Lower leg skin (tissue), 4 donors: ENCODE measurements around the gene MAPK8. TPM values are rescaled to one million over a fixed set of nuclear protein-coding genes. Genes with fewer than 3 reads are reported as not detected.
A peak's percentile ranks its signal among the peaks of the same experiment; 100 is the strongest.

ENCODE experiments used
- DNase-seq, 2 donors: peaks; one replicate each; pipeline ENCODE4 v3.0.0-alpha.2; 2019; ENCODE audit warnings: low spot score in 2 of 2
- H3K4me3 ChIP-seq: fragments of 200-600 bp; sonication (generic); 2 replicates; pipeline ENCODE4 v1.5.1; 2017; ENCODE audit warnings: mild to moderate bottlenecking, low read depth; ENCODE audit not compliant: poor library complexity, severe bottlenecking
- POLR2A ChIP-seq, 2 donors: fragments of 450-650 bp; IDR thresholded peaks; one replicate each; pipeline ENCODE4 v1.6.1; 2016 to 2017; ENCODE audit warnings: antibody characterized with exemption in 2 of 2, mild to moderate bottlenecking in 1 of 2, moderate library complexity in 1 of 2
- WGBS, 2 donors: methylation state at CpG; one replicate each; pipeline ENCODE4 v1.1.5; 2018; 5-methylcytosine and 5-hydroxymethylcytosine counted together
- intact Hi-C: fragments of 100-400 bp; cut with DNase I; formaldehyde crosslinking; loops from one replicate; pipeline ENCODE4 v1.15.0; 2023; ENCODE audit warnings: low total_unique reads
- total RNA-seq, 4 donors: library from RNA; depleted of rRNA; stranded (reverse); fragments of >200 nt; gene quantifications; one replicate each; pipeline ENCODE4 v1.1.0, GENCODE V29; 2016
- TF ChIP-seq, protein P1 (sequence below), 3 donors: fragments of 450-650 bp; IDR thresholded peaks; one replicate each; pipeline ENCODE4 v1.5.1; 2016; ENCODE audit warnings: antibody characterized with exemption in 3 of 3, mild to moderate bottlenecking in 3 of 3, moderate library complexity in 2 of 3

MAPK8 gene
- total RNA-seq, 4 donors from 2014 or later, result 26.7 to 58.6 (median 44.0) TPM

DNA sequence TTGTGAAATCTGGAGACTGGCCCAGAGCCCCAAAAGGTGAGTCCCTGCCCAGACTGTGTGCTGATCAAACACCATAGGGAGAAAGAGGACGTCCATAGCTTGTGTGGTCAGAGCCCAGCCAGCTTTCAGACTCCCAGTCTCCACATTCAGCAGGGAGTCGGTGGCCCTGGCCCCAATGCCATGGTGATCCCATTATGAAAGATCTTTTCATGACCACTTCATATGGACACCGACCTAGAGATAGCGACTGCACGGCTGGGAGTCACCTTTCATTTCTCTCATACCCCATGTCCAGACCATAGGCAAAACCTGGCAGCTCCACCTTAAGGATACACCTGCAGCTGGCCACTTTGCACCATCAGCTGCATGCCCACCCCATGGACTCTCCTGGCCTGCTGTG is 172.0 kb downstream of the MAPK8 start:
- intact Hi-C loops, result no loop called here
- peak in 1 of 2 donors; percentile 46 for DNase-seq
- no peak for TF ChIP-seq POLR2A (IDR thresholded peaks at IDR 0.05)
- TF ChIP-seq, protein P1, sequence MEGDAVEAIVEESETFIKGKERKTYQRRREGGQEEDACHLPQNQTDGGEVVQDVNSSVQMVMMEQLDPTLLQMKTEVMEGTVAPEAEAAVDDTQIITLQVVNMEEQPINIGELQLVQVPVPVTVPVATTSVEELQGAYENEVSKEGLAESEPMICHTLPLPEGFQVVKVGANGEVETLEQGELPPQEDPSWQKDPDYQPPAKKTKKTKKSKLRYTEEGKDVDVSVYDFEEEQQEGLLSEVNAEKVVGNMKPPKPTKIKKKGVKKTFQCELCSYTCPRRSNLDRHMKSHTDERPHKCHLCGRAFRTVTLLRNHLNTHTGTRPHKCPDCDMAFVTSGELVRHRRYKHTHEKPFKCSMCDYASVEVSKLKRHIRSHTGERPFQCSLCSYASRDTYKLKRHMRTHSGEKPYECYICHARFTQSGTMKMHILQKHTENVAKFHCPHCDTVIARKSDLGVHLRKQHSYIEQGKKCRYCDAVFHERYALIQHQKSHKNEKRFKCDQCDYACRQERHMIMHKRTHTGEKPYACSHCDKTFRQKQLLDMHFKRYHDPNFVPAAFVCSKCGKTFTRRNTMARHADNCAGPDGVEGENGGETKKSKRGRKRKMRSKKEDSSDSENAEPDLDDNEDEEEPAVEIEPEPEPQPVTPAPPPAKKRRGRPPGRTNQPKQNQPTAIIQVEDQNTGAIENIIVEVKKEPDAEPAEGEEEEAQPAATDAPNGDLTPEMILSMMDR (IDR thresholded peaks at IDR 0.05), result no peak
- H3K4me3 ChIP-seq, result no peak overlapping the region
- 88 to 94% methylated on average over 5 of the region's 5 CpGs for WGBS, 2 donors

DNA sequence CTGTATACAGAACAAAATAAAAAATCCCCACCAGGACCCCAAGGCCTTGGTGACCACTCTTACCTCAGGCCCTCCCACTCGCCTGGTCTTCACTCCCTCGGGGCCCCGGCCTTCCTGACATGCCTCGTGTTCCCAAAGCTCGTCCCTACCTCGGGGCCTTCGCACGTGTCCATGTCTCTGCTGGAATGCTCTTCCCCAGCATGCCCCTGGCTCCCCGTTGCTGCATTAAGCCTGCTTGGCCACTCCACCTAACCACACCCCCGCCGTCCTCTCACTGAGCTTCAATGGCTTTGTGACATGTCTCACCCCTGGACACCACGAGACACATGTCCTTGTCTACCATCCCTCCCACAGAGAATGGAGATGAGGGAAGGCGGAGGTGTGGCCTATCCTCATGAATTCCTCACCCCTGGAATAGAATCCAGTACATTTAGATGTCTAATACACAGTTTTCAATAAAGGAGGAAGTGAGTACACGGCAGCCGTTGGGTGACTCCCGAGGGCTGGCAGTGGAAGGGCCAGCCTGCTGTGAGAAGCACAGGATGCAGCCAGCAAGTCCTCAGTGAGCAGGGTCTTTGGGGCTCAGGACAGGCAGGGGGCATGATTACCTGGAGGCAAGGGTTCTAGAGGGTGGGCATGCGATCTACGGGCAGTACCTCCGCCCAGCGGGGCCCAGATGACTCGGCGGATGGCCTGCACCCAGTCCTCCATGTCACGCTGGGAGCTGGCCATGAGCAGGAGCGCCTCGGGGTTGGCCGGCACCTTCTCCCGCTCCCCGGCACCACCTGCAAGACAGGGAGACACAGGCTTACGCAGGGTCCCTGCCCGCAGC is 172.7 kb downstream of the MAPK8 start:
- WGBS, 2 donors, result 83 to 84% methylated on average over 29 of the region's 30 CpGs
- intact Hi-C loops, result no loop called here

DNA sequence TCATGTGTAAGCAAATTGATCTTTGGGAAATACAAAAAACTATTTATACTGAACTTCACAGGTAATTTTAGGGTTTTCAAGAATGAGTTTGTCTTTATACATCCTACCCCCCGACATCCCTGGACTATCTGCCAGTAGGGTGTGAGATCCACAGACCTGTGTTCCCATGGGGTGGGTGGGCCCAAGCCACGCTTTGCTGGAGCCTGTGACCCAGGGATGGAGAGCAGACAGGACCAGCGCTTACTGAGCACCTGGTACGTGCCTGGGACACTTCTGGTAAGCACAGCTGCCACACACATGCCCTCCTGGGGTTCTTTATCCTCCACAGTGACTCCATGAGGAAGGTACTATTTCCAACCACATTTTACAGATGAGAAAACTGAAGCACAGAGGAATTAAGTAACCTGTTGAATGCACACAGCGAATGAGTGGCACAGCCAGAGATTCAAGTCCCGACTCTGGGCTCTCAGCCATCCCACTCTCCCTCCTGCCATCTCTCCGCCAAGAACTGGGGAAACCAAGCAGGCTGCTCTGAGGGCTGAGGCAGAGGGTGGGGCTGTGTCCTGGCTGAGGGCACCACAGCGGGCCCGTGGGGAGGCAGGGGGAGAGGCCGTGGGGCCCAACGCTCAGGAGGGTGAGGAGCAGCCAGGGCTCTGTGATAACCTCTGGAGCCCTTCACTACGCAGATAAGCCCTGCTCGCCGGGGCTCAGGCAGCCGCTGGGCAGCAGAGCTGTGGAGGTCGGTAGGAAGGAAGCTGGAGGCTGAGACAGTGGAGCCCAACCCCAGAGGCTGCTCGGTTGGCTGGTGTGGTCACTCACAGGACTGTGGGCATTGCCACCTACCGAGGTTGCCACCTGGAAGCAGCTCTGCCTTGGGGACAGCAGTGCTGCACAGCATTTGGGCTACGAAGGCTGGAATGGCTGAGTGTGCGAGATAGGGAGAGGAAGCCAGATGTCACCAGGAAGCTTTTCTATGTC is 174.2 kb downstream of the MAPK8 start:
- WGBS, 2 donors, result 64 to 65% methylated on average over 19 of the region's 20 CpGs
- intact Hi-C loops, result no loop called here
- TF ChIP-seq POLR2A (IDR thresholded peaks at IDR 0.05), result no peak
- TF ChIP-seq, protein P1 (IDR thresholded peaks at IDR 0.05), result no peak
- no peak overlapping the region for H3K4me3 ChIP-seq
- peak in 1 of 2 donors; percentile 79 for DNase-seq

More for the DNA sequence above, 172.7 kb downstream of the MAPK8 start:
- peak in 1 of 2 donors; percentile 82 for DNase-seq
- H3K4me3 ChIP-seq, result no peak overlapping the region
- TF ChIP-seq, protein P1 (IDR thresholded peaks at IDR 0.05), result no peak
- TF ChIP-seq POLR2A (IDR thresholded peaks at IDR 0.05), result no peak

DNA sequence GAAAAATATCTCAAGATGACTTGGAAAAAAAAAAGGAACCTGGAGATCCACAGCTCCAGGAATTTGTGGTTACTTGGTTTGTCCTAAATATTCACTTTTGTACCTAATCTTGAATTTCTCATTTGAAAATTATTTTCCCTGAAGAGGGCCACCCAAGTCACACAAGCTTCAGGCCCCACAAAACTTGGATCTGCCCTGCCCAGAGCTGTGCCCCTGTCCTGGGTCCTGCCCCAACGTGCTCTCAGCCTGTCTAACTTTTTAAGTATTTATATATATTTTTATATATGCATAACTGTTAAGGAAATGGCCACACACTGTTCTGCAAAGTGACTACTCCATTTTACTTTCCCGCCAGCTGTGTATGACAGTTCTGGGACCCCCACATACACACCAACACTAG is 174.9 kb downstream of the MAPK8 start:
- 73 to 74% methylated on average over 2 of the region's 2 CpGs for WGBS, 2 donors
- intact Hi-C loops, result no loop called here
- no peak for TF ChIP-seq POLR2A (IDR thresholded peaks at IDR 0.05)
- TF ChIP-seq, protein P1 (IDR thresholded peaks at IDR 0.05), result no peak
- DNase-seq, result peak in 1 of 2 donors; percentile 39
- H3K4me3 ChIP-seq, result no peak overlapping the region

DNA sequence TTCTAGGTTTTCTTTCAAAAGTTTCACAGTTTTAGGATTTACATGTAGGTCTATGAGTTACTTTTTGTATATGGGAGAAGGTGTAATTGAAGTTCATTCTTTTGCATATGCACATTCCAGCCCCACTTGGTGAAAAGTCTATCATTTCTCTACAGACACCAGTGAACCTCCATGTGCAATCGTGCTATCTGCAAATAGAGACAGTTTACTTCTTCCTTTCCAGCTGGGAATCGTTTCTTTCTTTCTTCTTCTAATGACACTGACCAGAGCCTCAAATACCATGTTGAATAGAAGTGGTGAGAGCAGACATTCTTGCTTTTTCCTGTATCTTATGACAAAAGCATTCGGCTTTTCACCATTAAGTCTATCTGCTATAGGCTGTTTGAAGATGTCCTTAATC is 175.7 kb downstream of the MAPK8 start:
- TF ChIP-seq, protein P1 (IDR thresholded peaks at IDR 0.05), result no peak
- TF ChIP-seq POLR2A (IDR thresholded peaks at IDR 0.05), result no peak
- H3K4me3 ChIP-seq, result no peak overlapping the region
- DNase-seq, result no peak
- WGBS, 2 donors, result 70 to 76% methylated on average over 3 of the region's 3 CpGs
- intact Hi-C loops, result no loop called here
